IPS-15b (cell line): ENCODE measurements around the gene SPIN1.
A peak's percentile ranks its signal among the peaks of the same experiment; 100 is the strongest.
"Not testable (repeated sequence)": the region's sequence is repeated elsewhere in the genome, so short reads cannot be mapped to it uniquely, and the experiment has no call there.

Source experiments
- H3K27me3 ChIP-seq: one replicate; pipeline ENCODE4 v1.6.1; 2013; ENCODE audit warnings: low read length; ENCODE audit not compliant: control insufficient read depth, insufficient read depth
- H3K36me3 ChIP-seq: one replicate; pipeline ENCODE4 v1.6.1; 2013; ENCODE audit warnings: low read length; ENCODE audit not compliant: control insufficient read depth, insufficient read depth
- H3K4me1 ChIP-seq: one replicate; pipeline ENCODE4 v1.6.1; 2013; ENCODE audit warnings: mild to moderate bottlenecking, low read length; ENCODE audit not compliant: control insufficient read depth, insufficient read depth
- H3K4me3 ChIP-seq: one replicate; pipeline ENCODE4 v1.5.1; 2013; ENCODE audit warnings: low read depth, low read length
- H3K9ac ChIP-seq: one replicate; pipeline ENCODE4 v1.6.1; 2013; ENCODE audit warnings: low read depth, mild to moderate bottlenecking, low read length
- H3K9me3 ChIP-seq: one replicate; pipeline ENCODE4 v1.6.1; 2013; ENCODE audit warnings: mild to moderate bottlenecking, low read length; ENCODE audit not compliant: control insufficient read depth, insufficient read depth

The SPIN1 gene

GRCh38 chr9:88388203-88388885, at the start of gene SPIN1:
TSS of gene SPIN1 (plus strand) at chr9:88388444. CDS start at chr9:88426540, 38,096 bp downstream.
- H3K27me3 ChIP-seq: no peaks in the 10 kb centered on the region
- no peaks in the 10 kb centered on the region for H3K36me3 ChIP-seq
- H3K4me3 ChIP-seq: peak within 1 kb of the TSS; percentile 83
- H3K9ac ChIP-seq: peak within 1 kb of the TSS; percentile 91
- H3K4me1 ChIP-seq: peaks cover 15% of the 10 kb centered on the region
- no peaks in the 10 kb centered on the region for H3K9me3 ChIP-seq

- Histone ChIP-seq H3K9ac (no peak overlapping the region), H3K27me3 (no peaks in the 10 kb centered on the region), H3K4me3 (no peak overlapping the region), H3K4me1 (no peaks in the 10 kb centered on the region), H3K36me3 (no peaks in the 10 kb centered on the region), H3K9me3 (no peaks in the 10 kb centered on the region)
Measured at GRCh38 chr9:88339317-88339716, 48.9 kb upstream of the SPIN1 start.

GRCh38 chr9:88342246-88342645, 46.0 kb upstream of the SPIN1 start:
- no peak overlapping the region for H3K4me3 ChIP-seq
- no peaks in the 10 kb centered on the region for H3K4me1 ChIP-seq
- no peak overlapping the region for H3K9ac ChIP-seq
- no peaks in the 10 kb centered on the region for H3K36me3 ChIP-seq
- no peaks in the 10 kb centered on the region for H3K9me3 ChIP-seq
- H3K27me3 ChIP-seq: no peaks in the 10 kb centered on the region

- H3K36me3 ChIP-seq: no peaks in the 10 kb centered on the region
- H3K4me1 ChIP-seq: no peaks in the 10 kb centered on the region
- H3K4me3 ChIP-seq: no peak overlapping the region
- no peaks in the 10 kb centered on the region for H3K27me3 ChIP-seq
- H3K9ac ChIP-seq: no peak overlapping the region
- H3K9me3 ChIP-seq: no peaks in the 10 kb centered on the region
Measured at GRCh38 chr9:88344013-88344412, 44.2 kb upstream of the SPIN1 start.

- not testable (repeated sequence) for H3K9me3 ChIP-seq, H3K27me3 ChIP-seq, H3K36me3 ChIP-seq, H3K9ac ChIP-seq, H3K4me1 ChIP-seq, H3K4me3 ChIP-seq
Measured at GRCh38 chr9:88350354-88350753, 37.9 kb upstream of the SPIN1 start.

GRCh38 chr9:88355166-88355565, 33.1 kb upstream of the SPIN1 start:
- Histone ChIP-seq H3K27me3 (no peaks in the 10 kb centered on the region), H3K9me3 (no peaks in the 10 kb centered on the region), H3K4me3 (no peak overlapping the region), H3K4me1 (no peaks in the 10 kb centered on the region), H3K36me3 (no peaks in the 10 kb centered on the region), H3K9ac (no peak overlapping the region)

GRCh38 chr9:88357250-88357649, 31.0 kb upstream of the SPIN1 start:
- not testable (repeated sequence) for H3K4me1 ChIP-seq, H3K36me3 ChIP-seq, H3K9me3 ChIP-seq, H3K27me3 ChIP-seq, H3K4me3 ChIP-seq, H3K9ac ChIP-seq

- Histone ChIP-seq H3K36me3 (no peaks in the 10 kb centered on the region), H3K27me3 (no peaks in the 10 kb centered on the region), H3K4me3 (no peak overlapping the region), H3K9me3 (no peaks in the 10 kb centered on the region), H3K9ac (no peak overlapping the region), H3K4me1 (peaks cover 2% of the 10 kb centered on the region)
Measured at GRCh38 chr9:88358723-88359122, 29.5 kb upstream of the SPIN1 start.

- Histone ChIP-seq H3K4me1 (peaks cover 2% of the 10 kb centered on the region), H3K9me3 (no peaks in the 10 kb centered on the region), H3K4me3 (no peak overlapping the region)
Measured at GRCh38 chr9:88359974-88360373, 28.3 kb upstream of the SPIN1 start.

GRCh38 chr9:88362681-88363080, 25.6 kb upstream of the SPIN1 start:
- H3K4me1 ChIP-seq: peaks cover 2% of the 10 kb centered on the region
- no peaks in the 10 kb centered on the region for H3K27me3 ChIP-seq
- H3K9ac ChIP-seq: no peak overlapping the region

More at GRCh38 chr9:88359974-88360373, 28.3 kb upstream of the SPIN1 start:
- Histone ChIP-seq H3K9ac (no peak overlapping the region), H3K36me3 (no peaks in the 10 kb centered on the region), H3K27me3 (no peaks in the 10 kb centered on the region)

GRCh38 chr9:88363661-88364060, 24.6 kb upstream of the SPIN1 start:
- H3K4me1 ChIP-seq: peaks cover 2% of the 10 kb centered on the region

More at GRCh38 chr9:88362681-88363080, 25.6 kb upstream of the SPIN1 start:
- Histone ChIP-seq H3K4me3 (no peak overlapping the region), H3K9me3 (no peaks in the 10 kb centered on the region), H3K36me3 (no peaks in the 10 kb centered on the region)

GRCh38 chr9:88364706-88365105, 23.5 kb upstream of the SPIN1 start:
- Histone ChIP-seq H3K36me3 (no peaks in the 10 kb centered on the region), H3K9ac (no peak overlapping the region), H3K4me1 (peaks cover 2% of the 10 kb centered on the region), H3K27me3 (no peaks in the 10 kb centered on the region), H3K4me3 (no peak overlapping the region), H3K9me3 (no peaks in the 10 kb centered on the region)

More at GRCh38 chr9:88363661-88364060, 24.6 kb upstream of the SPIN1 start:
- Histone ChIP-seq H3K9me3 (no peaks in the 10 kb centered on the region), H3K9ac (no peak overlapping the region), H3K36me3 (no peaks in the 10 kb centered on the region), H3K27me3 (no peaks in the 10 kb centered on the region), H3K4me3 (no peak overlapping the region)
